Measurements from ENCODE around the gene AK8.

DNA sequence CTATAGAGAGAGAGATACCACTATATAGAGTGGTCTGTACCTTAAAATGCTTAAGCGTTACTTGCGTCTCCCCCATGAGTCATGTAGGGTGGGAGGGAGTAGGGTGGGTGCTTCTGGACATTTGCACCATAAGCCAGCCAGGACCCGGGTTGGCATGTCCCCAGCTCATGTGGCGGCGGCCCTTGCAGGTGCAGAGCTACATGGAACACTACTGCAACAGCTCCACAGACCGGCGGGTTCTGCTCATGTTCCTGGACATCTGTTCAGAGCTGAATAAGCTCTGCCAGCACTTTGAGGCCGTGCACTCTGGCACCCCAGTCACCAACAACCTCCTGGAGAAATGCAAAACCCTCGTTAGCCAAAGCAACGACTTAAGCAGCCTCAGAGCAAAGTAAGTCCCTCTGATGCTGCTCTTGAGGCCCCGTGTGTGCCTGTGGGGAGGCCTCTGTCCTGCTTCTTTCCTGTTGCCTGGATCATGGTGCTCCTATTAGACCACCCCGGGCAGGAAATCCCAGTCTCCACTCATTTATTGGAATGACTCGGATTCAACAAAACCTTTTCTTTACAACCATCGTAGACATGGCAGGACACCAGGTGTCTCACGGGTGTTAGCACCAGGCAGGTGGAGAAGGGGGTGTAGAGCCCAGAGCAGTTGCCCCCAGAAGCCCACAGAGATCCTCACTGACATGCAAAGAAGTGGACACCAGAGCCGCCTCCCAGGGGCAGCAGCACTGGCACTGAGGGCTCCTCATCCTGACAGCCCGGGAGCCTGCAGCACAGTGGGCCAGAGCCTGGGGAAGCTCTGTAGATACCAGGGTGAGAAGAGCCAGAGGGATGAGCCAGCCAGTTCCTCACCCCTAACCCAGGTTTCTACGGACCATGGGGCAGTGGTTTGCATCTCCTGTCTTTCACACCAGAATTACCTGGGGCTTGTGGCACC is 9.4 kb upstream of the AK8 start:
- no peak for TF ChIP-seq EZH2 (IDR thresholded peaks at IDR 0.05; ENCODE audit: low read depth, unreplicated experiment)
- no peak for TF ChIP-seq ZNF462 (CRISPR knock-in tag; IDR thresholded peaks at IDR 0.05)
- TF ChIP-seq CTCF (conservative IDR thresholded peaks at IDR 0.05; ENCODE audit: low read depth in 2 of 2): no peak
- no peak for TF ChIP-seq JUNB (IDR thresholded peaks at IDR 0.05; ENCODE audit: unreplicated experiment)
- TF ChIP-seq, protein P1, sequence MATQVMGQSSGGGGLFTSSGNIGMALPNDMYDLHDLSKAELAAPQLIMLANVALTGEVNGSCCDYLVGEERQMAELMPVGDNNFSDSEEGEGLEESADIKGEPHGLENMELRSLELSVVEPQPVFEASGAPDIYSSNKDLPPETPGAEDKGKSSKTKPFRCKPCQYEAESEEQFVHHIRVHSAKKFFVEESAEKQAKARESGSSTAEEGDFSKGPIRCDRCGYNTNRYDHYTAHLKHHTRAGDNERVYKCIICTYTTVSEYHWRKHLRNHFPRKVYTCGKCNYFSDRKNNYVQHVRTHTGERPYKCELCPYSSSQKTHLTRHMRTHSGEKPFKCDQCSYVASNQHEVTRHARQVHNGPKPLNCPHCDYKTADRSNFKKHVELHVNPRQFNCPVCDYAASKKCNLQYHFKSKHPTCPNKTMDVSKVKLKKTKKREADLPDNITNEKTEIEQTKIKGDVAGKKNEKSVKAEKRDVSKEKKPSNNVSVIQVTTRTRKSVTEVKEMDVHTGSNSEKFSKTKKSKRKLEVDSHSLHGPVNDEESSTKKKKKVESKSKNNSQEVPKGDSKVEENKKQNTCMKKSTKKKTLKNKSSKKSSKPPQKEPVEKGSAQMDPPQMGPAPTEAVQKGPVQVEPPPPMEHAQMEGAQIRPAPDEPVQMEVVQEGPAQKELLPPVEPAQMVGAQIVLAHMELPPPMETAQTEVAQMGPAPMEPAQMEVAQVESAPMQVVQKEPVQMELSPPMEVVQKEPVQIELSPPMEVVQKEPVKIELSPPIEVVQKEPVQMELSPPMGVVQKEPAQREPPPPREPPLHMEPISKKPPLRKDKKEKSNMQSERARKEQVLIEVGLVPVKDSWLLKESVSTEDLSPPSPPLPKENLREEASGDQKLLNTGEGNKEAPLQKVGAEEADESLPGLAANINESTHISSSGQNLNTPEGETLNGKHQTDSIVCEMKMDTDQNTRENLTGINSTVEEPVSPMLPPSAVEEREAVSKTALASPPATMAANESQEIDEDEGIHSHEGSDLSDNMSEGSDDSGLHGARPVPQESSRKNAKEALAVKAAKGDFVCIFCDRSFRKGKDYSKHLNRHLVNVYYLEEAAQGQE (IDR thresholded peaks at IDR 0.05; ENCODE audit: unreplicated experiment): no peak
- no peak for TF ChIP-seq EZH2phosphoT487 (IDR thresholded peaks at IDR 0.05; ENCODE audit: unreplicated experiment)
- no peak for TF ChIP-seq POLR2AphosphoS5 (IDR thresholded peaks at IDR 0.05; ENCODE audit: low read depth)
- TF ChIP-seq CREB1 (CRISPR knock-in tag; IDR thresholded peaks at IDR 0.05; ENCODE audit: low read depth): no peak
- TF ChIP-seq NANOG (IDR thresholded peaks at IDR 0.05; ENCODE audit: borderline replicate concordance): no peak

Data from GM23338 (cell line).